HUES48 (cell line): ENCODE data around the gene ATP6V1G3.

ENCODE experiments used
- H3K27ac ChIP-seq: one replicate; pipeline ENCODE4 v1.7.0; 2013; ENCODE audit warnings: low read depth, low read length, inconsistent platforms
- H3K27me3 ChIP-seq: 2 replicates; pipeline ENCODE4 v1.6.1; 2013; ENCODE audit warnings: mild to moderate bottlenecking, low read length; ENCODE audit not compliant: control insufficient read depth, insufficient read depth
- H3K36me3 ChIP-seq: 2 replicates; pipeline ENCODE4 v1.6.1; 2013; ENCODE audit warnings: low read length; ENCODE audit not compliant: control insufficient read depth, insufficient read depth
- H3K4me1 ChIP-seq: 2 replicates; pipeline ENCODE4 v1.6.1; 2013; ENCODE audit warnings: mild to moderate bottlenecking, low read length; ENCODE audit not compliant: control insufficient read depth, insufficient read depth
- H3K4me3 ChIP-seq: 2 replicates; pipeline ENCODE4 v1.5.1; 2013; ENCODE audit warnings: mild to moderate bottlenecking, low read depth, low read length
- H3K9ac ChIP-seq: 2 replicates; pipeline ENCODE4 v1.6.1; 2013; ENCODE audit warnings: mild to moderate bottlenecking, low read depth, low read length, moderate library complexity
- H3K9me3 ChIP-seq: 2 replicates; pipeline ENCODE4 v1.6.1; 2013; ENCODE audit warnings: low read length; ENCODE audit not compliant: control insufficient read depth, insufficient read depth

The ATP6V1G3 gene

DNA sequence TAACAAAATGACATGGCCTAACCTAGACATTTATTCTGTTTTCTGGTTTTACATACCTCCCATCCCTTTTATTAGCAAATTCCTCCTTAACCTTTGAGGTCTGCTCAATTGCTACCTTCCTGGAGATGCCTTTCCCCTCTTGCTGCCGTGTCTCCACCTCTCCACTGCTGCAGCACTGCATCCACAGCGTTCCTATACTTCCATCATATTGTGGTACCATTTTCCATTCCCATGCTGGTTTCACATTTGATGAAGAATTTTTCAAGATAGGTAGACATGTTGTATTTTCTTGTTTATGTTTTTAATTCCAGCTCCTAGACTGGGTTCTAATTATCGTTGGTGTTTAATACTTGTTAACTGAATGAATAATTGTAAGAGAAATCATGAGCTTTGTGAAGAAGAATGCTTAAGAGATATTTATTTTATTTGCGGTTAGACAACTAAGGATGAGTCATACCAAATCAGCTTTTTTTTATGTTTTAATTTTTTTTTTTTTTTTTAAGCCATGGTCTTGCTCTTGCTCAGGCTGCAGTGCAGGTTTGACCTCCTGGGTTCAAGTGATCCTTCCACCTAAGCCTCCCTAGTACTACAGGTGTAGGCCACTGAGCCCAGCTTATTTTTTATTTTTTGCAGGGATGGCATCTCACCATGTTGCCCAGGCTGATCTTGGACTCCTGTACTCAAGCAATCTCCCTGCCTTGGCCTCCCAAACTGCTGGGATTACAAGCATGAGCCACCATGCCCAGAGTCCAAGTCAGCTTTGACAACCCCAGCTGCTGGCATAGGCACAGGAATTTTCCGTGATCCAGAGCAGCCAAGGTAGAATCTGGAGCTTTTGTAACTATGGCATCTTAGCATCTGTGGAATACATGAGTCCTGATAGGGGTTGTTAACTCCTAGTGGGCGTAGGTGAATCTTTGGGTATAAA is 44.0 kb downstream of the ATP6V1G3 start:
- H3K27ac ChIP-seq, result no peak overlapping the region
- H3K36me3 ChIP-seq, result no peaks in the 10 kb centered on the region
- H3K4me1 ChIP-seq, result peaks cover 4% of the 10 kb centered on the region; the same call in 1 of the 2 replicates
- no peak overlapping the region for H3K9ac ChIP-seq
- H3K9me3 ChIP-seq, result no peaks in the 10 kb centered on the region
- no peak overlapping the region for H3K4me3 ChIP-seq
- H3K27me3 ChIP-seq, result no peaks in the 10 kb centered on the region

DNA sequence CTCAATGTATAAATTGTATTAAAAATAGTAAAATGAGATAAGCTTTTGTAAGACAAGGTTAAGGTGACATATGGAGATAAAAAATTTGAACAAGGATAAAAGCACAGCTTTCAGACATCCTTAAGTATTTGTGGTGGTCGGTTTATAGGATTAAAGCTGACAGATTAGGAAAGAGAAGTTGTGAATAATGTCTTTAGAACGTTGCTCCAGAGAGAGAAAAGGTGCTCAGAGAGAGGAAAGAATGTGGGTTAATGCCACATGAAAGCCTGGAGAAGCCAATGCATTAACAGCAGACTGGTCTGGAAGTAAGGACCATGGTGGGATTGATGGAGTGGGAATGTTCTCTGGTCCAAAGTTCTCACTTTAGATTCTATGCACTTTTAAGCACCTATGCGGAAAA is 44.8 kb downstream of the ATP6V1G3 start:
- Histone ChIP-seq H3K27me3 (no peaks in the 10 kb centered on the region), H3K9me3 (no peaks in the 10 kb centered on the region), H3K36me3 (no peaks in the 10 kb centered on the region), H3K4me1 (peaks cover 4% of the 10 kb centered on the region; the same call in 1 of the 2 replicates), H3K9ac (no peak overlapping the region), H3K27ac (no peak overlapping the region), H3K4me3 (no peak overlapping the region)

DNA sequence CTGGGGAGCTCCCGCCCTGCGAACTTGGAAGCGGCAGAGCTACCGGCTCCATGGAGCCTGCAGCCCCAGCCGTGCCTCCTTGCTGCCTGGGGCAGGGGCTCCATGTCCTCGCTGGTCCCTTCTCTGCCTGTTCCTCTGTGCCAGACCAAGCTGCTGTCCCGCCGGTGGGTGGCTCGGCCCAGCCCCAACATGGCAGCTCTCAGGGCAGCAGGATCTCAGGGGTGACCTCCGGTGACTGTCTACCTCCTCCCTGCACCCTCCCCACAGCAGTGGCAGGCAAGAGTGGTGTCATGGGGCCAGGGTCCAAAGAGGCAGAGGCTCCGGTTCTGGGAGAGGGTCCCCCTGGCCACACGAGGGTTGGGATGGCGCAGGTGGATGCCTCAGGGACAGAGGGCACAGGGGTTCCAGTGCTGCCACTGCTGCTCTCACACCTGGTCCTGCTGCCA is 45.8 kb downstream of the ATP6V1G3 start:
- no peak overlapping the region for H3K9ac ChIP-seq
- H3K4me3 ChIP-seq, result no peak overlapping the region
- no peak overlapping the region for H3K27ac ChIP-seq
- H3K4me1 ChIP-seq, result peaks cover 4% of the 10 kb centered on the region; the same call in 1 of the 2 replicates
- H3K27me3 ChIP-seq, result no peaks in the 10 kb centered on the region
- H3K36me3 ChIP-seq, result no peaks in the 10 kb centered on the region
- no peaks in the 10 kb centered on the region for H3K9me3 ChIP-seq

DNA sequence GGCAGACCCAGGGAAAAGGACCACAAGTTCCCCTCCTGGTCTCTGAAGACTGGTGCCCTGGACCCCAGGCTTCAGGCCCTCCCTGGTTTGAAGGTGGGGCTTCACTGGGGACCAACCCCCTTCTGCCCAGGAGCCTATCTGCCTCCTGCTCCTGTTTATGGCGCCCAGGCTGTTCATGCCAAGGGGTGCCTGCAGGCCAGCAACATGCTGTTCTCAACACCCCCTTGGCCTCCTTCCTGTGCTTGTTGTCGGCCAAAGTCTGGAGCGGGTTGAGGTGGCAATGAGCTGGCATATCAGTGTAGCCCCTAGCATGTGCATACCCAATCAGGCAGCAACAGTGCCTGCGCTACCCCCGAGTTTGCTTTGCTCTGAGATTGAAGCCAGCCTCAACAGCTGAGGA is 46.3 kb downstream of the ATP6V1G3 start:
- H3K36me3 ChIP-seq, result no peaks in the 10 kb centered on the region
- H3K4me3 ChIP-seq, result no peak overlapping the region
- H3K27ac ChIP-seq, result no peak overlapping the region
- H3K4me1 ChIP-seq, result peaks cover 4% of the 10 kb centered on the region; the same call in 1 of the 2 replicates
- no peak overlapping the region for H3K9ac ChIP-seq
- H3K27me3 ChIP-seq, result no peaks in the 10 kb centered on the region
- no peaks in the 10 kb centered on the region for H3K9me3 ChIP-seq

DNA sequence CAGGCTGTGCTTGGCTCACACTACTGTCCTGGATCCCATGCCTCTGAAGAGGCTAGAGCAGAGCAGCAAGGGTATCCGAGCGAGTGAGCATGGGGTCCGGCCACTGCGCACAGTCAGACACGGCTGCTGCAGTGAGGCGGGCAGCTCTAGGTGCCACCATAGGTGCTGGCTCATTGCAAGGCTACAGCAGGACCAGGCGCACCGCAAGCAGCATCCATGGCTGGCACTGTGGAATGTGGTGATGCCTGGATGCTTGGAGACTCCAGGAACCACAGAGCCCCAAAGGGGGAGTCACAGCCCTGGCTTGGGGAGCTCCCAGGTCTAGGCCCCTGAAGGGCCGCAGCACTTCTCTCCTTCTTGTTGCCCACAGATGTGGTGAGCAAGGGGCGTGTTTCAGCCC is 47.2 kb downstream of the ATP6V1G3 start:
- Histone ChIP-seq H3K9me3 (no peaks in the 10 kb centered on the region), H3K4me3 (no peak overlapping the region), H3K4me1 (no peaks in the 10 kb centered on the region), H3K9ac (no peak overlapping the region), H3K27me3 (no peaks in the 10 kb centered on the region), H3K36me3 (no peaks in the 10 kb centered on the region), H3K27ac (no peak overlapping the region)

DNA sequence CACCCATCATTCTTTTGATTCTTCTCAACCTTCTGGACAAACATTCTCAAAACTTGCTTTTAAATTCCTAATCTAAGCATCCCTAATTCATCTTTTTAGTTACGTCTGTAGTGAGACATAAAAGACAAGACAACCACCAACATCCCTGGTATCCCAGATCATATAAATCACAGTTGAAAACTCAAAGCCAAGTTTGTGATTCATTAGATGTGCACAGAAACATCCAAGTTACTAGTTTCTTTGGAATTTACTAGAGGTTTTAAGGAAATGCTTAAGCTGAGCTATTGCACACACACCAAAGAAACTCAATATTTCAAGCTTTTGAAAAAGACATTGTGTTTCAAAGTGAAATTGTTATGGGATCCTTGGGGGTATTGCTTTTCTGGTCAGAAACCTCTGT is 47.6 kb downstream of the ATP6V1G3 start:
- no peak overlapping the region for H3K4me3 ChIP-seq
- H3K9me3 ChIP-seq, result no peaks in the 10 kb centered on the region
- H3K27ac ChIP-seq, result no peak overlapping the region
- no peaks in the 10 kb centered on the region for H3K27me3 ChIP-seq
- H3K36me3 ChIP-seq, result no peaks in the 10 kb centered on the region
- no peaks in the 10 kb centered on the region for H3K4me1 ChIP-seq
- no peak overlapping the region for H3K9ac ChIP-seq

DNA sequence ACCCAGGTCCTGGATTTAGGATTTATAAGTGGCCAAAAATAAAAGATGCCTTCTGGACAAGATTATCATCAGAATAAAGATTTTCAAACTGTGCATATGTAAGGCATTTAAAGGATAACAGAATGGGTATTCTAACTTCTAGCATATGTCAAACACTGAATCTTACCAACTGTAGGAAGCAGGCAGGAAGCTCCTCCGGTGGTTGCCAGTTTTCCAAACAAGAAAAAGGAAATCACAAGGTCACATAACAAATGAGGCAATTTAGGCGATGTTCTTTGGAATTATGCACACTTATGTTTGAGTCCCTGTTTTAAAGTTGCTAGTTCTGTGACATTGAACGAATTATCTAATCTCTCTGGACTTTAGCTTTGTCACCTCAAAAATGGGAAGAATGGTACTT is 48.9 kb downstream of the ATP6V1G3 start:
- no peak overlapping the region for H3K4me3 ChIP-seq
- H3K4me1 ChIP-seq, result no peaks in the 10 kb centered on the region
- H3K36me3 ChIP-seq, result no peaks in the 10 kb centered on the region

DNA sequence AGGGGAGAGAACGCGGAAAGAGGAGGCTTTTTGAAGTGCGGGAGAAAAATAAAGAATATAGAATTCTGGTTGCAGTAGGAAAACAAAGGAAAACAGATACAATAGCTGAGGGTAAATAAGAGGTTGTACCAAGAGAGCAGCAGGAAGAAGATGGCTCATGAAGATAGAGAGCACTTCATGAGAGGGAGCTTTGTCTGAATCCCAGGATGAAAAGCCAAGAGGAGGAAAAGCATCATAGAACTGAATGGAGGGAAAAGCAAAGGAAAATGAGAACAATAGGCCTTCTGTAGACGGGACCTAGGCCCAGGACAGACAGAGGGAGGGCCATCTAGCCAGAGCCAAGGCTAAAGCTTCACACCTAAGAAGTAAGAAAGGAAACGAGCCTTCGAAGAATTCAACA is 49.5 kb downstream of the ATP6V1G3 start:
- no peak overlapping the region for H3K4me3 ChIP-seq
- H3K27me3 ChIP-seq, result no peaks in the 10 kb centered on the region
- H3K9ac ChIP-seq, result no peak overlapping the region
- no peak overlapping the region for H3K27ac ChIP-seq
- H3K4me1 ChIP-seq, result no peaks in the 10 kb centered on the region
- no peaks in the 10 kb centered on the region for H3K9me3 ChIP-seq
- H3K36me3 ChIP-seq, result no peaks in the 10 kb centered on the region

More for the DNA sequence above, 48.9 kb downstream of the ATP6V1G3 start:
- Histone ChIP-seq H3K9ac (no peak overlapping the region), H3K27ac (no peak overlapping the region), H3K27me3 (no peaks in the 10 kb centered on the region), H3K9me3 (no peaks in the 10 kb centered on the region)

DNA sequence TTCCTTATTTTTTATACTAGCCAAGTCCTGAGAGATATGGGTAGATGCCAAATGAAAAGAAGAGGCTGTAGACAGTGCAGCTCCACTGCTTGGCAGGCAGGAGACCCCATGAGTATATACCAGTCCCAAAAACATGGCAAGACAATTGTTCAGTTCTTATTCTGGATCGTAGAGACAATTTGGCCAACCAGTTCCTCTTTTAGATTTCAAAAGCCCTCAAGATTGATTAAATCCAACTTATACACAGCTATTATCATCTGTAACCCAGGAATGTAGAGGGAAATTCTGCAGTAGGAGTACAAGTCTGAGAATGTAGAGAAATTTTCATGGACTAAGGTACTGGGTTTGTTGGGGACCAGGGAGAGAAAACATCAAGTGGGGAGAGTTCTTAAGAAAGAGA is 50.3 kb downstream of the ATP6V1G3 start:
- Histone ChIP-seq H3K27ac (no peak overlapping the region), H3K27me3 (no peaks in the 10 kb centered on the region), H3K4me1 (no peaks in the 10 kb centered on the region), H3K9ac (no peak overlapping the region), H3K9me3 (no peaks in the 10 kb centered on the region), H3K4me3 (no peak overlapping the region), H3K36me3 (no peaks in the 10 kb centered on the region)

DNA sequence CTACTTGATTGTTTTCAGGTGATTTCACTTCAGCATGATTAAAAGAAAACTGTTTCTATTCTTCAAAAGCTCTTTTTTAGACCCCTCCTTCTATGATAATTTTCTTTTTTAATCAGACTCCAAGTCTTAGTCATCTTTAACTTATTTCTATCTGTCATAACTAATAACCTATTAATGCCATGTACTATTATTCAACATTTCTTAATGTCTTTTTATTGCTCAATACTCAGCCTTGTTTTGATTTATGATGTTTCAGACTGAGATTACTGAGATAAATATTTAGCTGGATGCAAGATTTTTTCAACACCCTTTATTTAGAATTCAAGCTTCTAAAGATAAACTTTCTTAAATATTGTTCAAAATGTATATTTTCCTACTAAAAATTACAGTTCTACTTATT is 53.6 kb downstream of the ATP6V1G3 start:
- H3K4me1 ChIP-seq, result no peaks in the 10 kb centered on the region
- H3K27ac ChIP-seq, result no peak overlapping the region
- H3K4me3 ChIP-seq, result no peak overlapping the region
- H3K36me3 ChIP-seq, result no peaks in the 10 kb centered on the region
- no peak overlapping the region for H3K9ac ChIP-seq
- H3K27me3 ChIP-seq, result no peaks in the 10 kb centered on the region
- no peaks in the 10 kb centered on the region for H3K9me3 ChIP-seq

DNA sequence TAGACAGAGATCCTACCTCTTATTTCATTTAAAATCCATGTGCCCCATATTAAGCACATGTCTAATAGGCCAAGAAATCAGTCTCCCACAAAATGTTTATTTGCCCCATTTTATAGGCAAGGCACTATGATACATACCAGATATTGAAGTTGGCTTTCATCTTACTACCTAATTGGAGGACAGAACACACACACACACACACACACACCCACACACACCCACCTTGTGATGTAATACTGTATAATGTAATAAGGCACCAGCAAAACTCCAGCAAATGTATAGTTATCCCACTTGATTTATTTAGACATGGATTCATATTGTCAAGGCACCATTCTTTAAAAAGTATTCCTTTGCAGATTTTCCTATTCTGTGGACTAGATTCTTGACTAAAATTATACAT is 56.8 kb downstream of the ATP6V1G3 start:
- Histone ChIP-seq H3K4me1 (no peaks in the 10 kb centered on the region), H3K27ac (no peak overlapping the region), H3K27me3 (no peaks in the 10 kb centered on the region), H3K9ac (no peak overlapping the region), H3K36me3 (no peaks in the 10 kb centered on the region), H3K4me3 (no peak overlapping the region), H3K9me3 (no peaks in the 10 kb centered on the region)
